Neural crest cell (in vitro differentiated cells): ENCODE measurements around the gene MRPS2. TPM values are rescaled to one million over a fixed set of nuclear protein-coding genes. Genes with fewer than 3 reads are reported as not detected.
"Not testable (repeated sequence)": the region's sequence is repeated elsewhere in the genome, so short reads cannot be mapped to it uniquely, and the experiment has no call there.

Experiments used
- DNase-seq: peaks from one replicate; pipeline ENCODE4 v3.0.0; 2021; ENCODE audit warnings: low read depth, mixed read lengths, low spot score
- H3K27ac Mint-ChIP-seq: one replicate; pipeline ENCODE4 v1.8.0; 2021; ENCODE audit warnings: mild to moderate bottlenecking, mixed read lengths; ENCODE audit not compliant: unreplicated experiment
- H3K27me3 Mint-ChIP-seq: 2 replicates; pipeline ENCODE4 v1.8.0; 2021; ENCODE audit warnings: low read depth, mild to moderate bottlenecking, mixed read lengths
- H3K36me3 Mint-ChIP-seq: 2 replicates; pipeline ENCODE4 v1.8.0; 2021; ENCODE audit warnings: low read depth, mild to moderate bottlenecking, mixed read lengths
- H3K4me1 Mint-ChIP-seq: 2 replicates; pipeline ENCODE4 v1.8.0; 2021; ENCODE audit warnings: mixed read lengths
- H3K4me3 Mint-ChIP-seq: one replicate; pipeline ENCODE4 v1.8.0; 2021; ENCODE audit warnings: mild to moderate bottlenecking, mixed read lengths
- H3K9me3 Mint-ChIP-seq: 2 replicates; pipeline ENCODE4 v1.8.0; 2021; ENCODE audit warnings: mixed read lengths
- CTCF ChIP-seq: fragments of 200-600 bp; sonication (generic); conservative IDR thresholded peaks from 2 replicates; pipeline ENCODE4 v1.5.0; 2021; ENCODE audit warnings: antibody characterized with exemption, mild to moderate bottlenecking
- total RNA-seq: library from RNA; stranded (reverse); gene quantifications from 2 replicates; pipeline ENCODE4 v1.2.1, GENCODE V29; 2021

Gene MRPS2
- total RNA-seq, 1 donor from 2014 or later, result 60.6 TPM

- no peak overlapping the region for H3K4me3 Mint-ChIP-seq
- no peak for DNase-seq
- no peak overlapping the region for H3K27ac Mint-ChIP-seq
- peaks cover 10% of the 10 kb centered on the region for H3K36me3 Mint-ChIP-seq
- TF ChIP-seq CTCF, result no peak
- H3K27me3 Mint-ChIP-seq, result no peaks in the 10 kb centered on the region
- peaks cover 15% of the 10 kb centered on the region for H3K4me1 Mint-ChIP-seq
- H3K9me3 Mint-ChIP-seq, result peaks cover 7% of the 10 kb centered on the region
Measured at GRCh38 chr9:135508211-135508820, 7.8 kb downstream of the MRPS2 start.

GRCh38 chr9:135509458-135509857 is 9.0 kb downstream of the MRPS2 start:
- no peak for TF ChIP-seq CTCF
- no peak for DNase-seq
- H3K27me3 Mint-ChIP-seq, result no peaks in the 10 kb centered on the region

GRCh38 chr9:135512241-135512603 is 11.7 kb downstream of the MRPS2 start:
- Mint-ChIP-seq H3K4me1 (peaks cover 13% of the 10 kb centered on the region), H3K27me3 (no peaks in the 10 kb centered on the region), H3K9me3 (peaks cover 7% of the 10 kb centered on the region), H3K36me3 (peaks cover 6% of the 10 kb centered on the region), H3K27ac (peak overlapping the region; percentile 4), H3K4me3 (no peak overlapping the region)
- DNase-seq, result no peak
- no peak for TF ChIP-seq CTCF

More at GRCh38 chr9:135509458-135509857, 9.0 kb downstream of the MRPS2 start:
- H3K4me3 Mint-ChIP-seq, result no peak overlapping the region
- H3K27ac Mint-ChIP-seq, result no peak overlapping the region
- peaks cover 9% of the 10 kb centered on the region for H3K36me3 Mint-ChIP-seq
- H3K4me1 Mint-ChIP-seq, result peaks cover 14% of the 10 kb centered on the region
- H3K9me3 Mint-ChIP-seq, result peaks cover 7% of the 10 kb centered on the region

- TF ChIP-seq CTCF, result no peak
- Mint-ChIP-seq H3K27ac (no peak overlapping the region), H3K4me1 (peaks cover 17% of the 10 kb centered on the region), H3K4me3 (no peak overlapping the region), H3K27me3 (no peaks in the 10 kb centered on the region), H3K36me3 (peaks cover 6% of the 10 kb centered on the region), H3K9me3 (peaks cover 7% of the 10 kb centered on the region)
- no peak for DNase-seq
Measured at GRCh38 chr9:135512904-135513303, 12.4 kb downstream of the MRPS2 start.

- H3K4me3 Mint-ChIP-seq, result no peak overlapping the region
- H3K36me3 Mint-ChIP-seq, result peaks cover 6% of the 10 kb centered on the region
- peaks cover 21% of the 10 kb centered on the region for H3K4me1 Mint-ChIP-seq
- no peaks in the 10 kb centered on the region for H3K27me3 Mint-ChIP-seq
- no peak overlapping the region for H3K27ac Mint-ChIP-seq
- peaks cover 7% of the 10 kb centered on the region for H3K9me3 Mint-ChIP-seq
- DNase-seq, result no peak
- no peak for TF ChIP-seq CTCF
Measured at GRCh38 chr9:135513351-135513846, 12.9 kb downstream of the MRPS2 start.

GRCh38 chr9:135513906-135514305 is 13.4 kb downstream of the MRPS2 start:
- H3K27me3 Mint-ChIP-seq, H3K27ac Mint-ChIP-seq, H3K9me3 Mint-ChIP-seq, H3K36me3 Mint-ChIP-seq, H3K4me3 Mint-ChIP-seq, DNase-seq: not testable (repeated sequence)
- peaks cover 23% of the 10 kb centered on the region for H3K4me1 Mint-ChIP-seq
